Measurements from ENCODE around the gene SLC9C1. TPM values are rescaled to one million over a fixed set of nuclear protein-coding genes. Genes with fewer than 3 reads are reported as not detected.
"Not testable (repeated sequence)": the region's sequence is repeated elsewhere in the genome, so short reads cannot be mapped to it uniquely, and the experiment has no call there.

The SLC9C1 gene
- polyA plus RNA-seq, 2 donors: not detected

DNA sequence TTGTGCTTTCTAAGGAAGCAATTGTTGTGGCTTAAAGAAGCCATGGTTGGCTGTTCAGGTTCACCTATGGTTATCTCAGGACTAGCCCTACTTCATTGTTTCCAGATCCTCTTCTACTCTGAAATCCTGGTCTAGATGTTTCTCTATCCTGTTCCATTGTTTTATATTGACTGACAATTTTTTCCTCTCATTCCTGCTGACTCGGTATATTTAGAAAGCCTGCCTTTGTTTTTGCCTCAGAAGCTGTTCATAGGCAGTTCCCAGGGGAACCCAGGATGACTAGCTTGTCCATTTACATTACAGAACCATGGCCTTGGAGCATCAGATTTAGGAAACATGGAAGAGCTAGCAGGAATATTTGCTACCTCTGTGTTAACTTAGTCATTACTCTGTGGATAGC is 64.0 kb downstream of the SLC9C1 start:
- WGBS, 2 donors: 77 to 79% methylated on average over 1 of the region's 1 CpG
- Histone ChIP-seq H3K27me3 (ENCODE audit: control insufficient read depth in 1 of 2, insufficient read depth in 2 of 2, low read length in 2 of 2) (no peaks in the 10 kb centered on the region), H3K4me1 (ENCODE audit: control insufficient read depth in 2 of 2, insufficient read depth in 2 of 2, low read length in 1 of 2) (no peaks in the 10 kb centered on the region)

DNA sequence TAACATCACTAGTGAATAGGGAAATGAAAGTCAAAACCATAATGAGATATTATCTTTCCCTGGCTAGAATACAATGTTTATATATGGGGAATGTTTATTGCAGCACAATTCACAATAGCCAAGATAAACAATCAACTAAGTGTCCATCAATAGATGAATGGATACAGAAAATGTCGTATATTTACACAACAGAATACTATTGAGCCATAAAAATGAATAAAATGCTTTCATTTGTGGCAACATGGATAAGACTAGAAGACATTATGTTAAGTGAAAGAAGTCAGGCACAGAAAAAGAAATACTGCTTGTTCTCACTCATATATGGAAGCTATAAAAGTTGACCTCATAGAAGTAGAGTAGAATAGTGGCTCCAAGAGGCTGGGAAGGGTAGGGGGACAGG is 65.2 kb downstream of the SLC9C1 start:
- no peaks in the 10 kb centered on the region for H3K4me1 ChIP-seq (ENCODE audit: control insufficient read depth in 2 of 2, insufficient read depth in 2 of 2, low read length in 1 of 2)
- 73 to 75% methylated on average over 1 of the region's 1 CpG for WGBS, 2 donors
- no peak overlapping the region for H3K4me3 ChIP-seq (ENCODE audit: low read depth in 1 of 2, low read length in 2 of 2)
- no peaks in the 10 kb centered on the region for H3K27me3 ChIP-seq (ENCODE audit: control insufficient read depth in 1 of 2, insufficient read depth in 2 of 2, low read length in 2 of 2)
- peaks cover 0 to 3% of the 10 kb centered on the region in 2 donors for H3K9me3 ChIP-seq (ENCODE audit: control insufficient read depth in 2 of 2, insufficient read depth in 1 of 2, low read depth in 1 of 2, low read length in 1 of 2)
- H3K36me3 ChIP-seq (ENCODE audit: control insufficient read depth in 2 of 2, insufficient read depth in 2 of 2, low read length in 1 of 2): no peaks in the 10 kb centered on the region
- no peak overlapping the region for H3K27ac ChIP-seq (ENCODE audit: low read depth in 2 of 2, low read length in 1 of 2)

More for the DNA sequence above, 64.0 kb downstream of the SLC9C1 start:
- Histone ChIP-seq H3K4me3 (ENCODE audit: low read depth in 1 of 2, low read length in 2 of 2) (no peak overlapping the region), H3K36me3 (ENCODE audit: control insufficient read depth in 2 of 2, insufficient read depth in 2 of 2, low read length in 1 of 2) (no peaks in the 10 kb centered on the region), H3K9me3 (ENCODE audit: control insufficient read depth in 2 of 2, insufficient read depth in 1 of 2, low read depth in 1 of 2, low read length in 1 of 2) (no peaks in the 10 kb centered on the region), H3K27ac (ENCODE audit: low read depth in 2 of 2, low read length in 1 of 2) (no peak overlapping the region)

DNA sequence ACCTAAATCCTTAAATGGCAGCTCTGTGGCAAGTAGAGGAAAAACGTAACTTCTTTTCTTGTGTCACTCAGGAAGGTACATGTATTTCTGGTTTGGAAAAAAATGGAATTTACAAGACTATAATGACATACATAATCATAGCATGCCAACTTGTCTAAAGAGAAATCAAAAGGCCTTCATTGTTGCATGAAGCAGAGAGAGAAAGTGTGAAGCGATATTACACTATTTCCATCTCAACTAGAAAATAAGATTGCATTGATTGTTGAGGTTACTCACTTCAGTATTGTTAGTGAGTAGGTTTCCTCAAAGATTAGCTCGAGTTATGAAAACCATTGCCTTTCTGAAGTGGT is 93.7 kb downstream of the SLC9C1 start:
- no peaks in the 10 kb centered on the region for H3K27me3 ChIP-seq (ENCODE audit: control insufficient read depth in 1 of 2, insufficient read depth in 2 of 2, low read length in 2 of 2)
- H3K9me3 ChIP-seq (ENCODE audit: control insufficient read depth in 2 of 2, insufficient read depth in 1 of 2, low read depth in 1 of 2, low read length in 1 of 2): no peaks in the 10 kb centered on the region
- H3K4me3 ChIP-seq (ENCODE audit: low read depth in 1 of 2, low read length in 2 of 2): no peak overlapping the region
- no peak overlapping the region for H3K27ac ChIP-seq (ENCODE audit: low read depth in 2 of 2, low read length in 1 of 2)
- WGBS, 2 donors: 85 to 86% methylated on average over 3 of the region's 3 CpGs
- no peaks in the 10 kb centered on the region for H3K4me1 ChIP-seq (ENCODE audit: control insufficient read depth in 2 of 2, insufficient read depth in 2 of 2, low read length in 1 of 2)
- H3K36me3 ChIP-seq (ENCODE audit: control insufficient read depth in 2 of 2, insufficient read depth in 2 of 2, low read length in 1 of 2): no peaks in the 10 kb centered on the region

DNA sequence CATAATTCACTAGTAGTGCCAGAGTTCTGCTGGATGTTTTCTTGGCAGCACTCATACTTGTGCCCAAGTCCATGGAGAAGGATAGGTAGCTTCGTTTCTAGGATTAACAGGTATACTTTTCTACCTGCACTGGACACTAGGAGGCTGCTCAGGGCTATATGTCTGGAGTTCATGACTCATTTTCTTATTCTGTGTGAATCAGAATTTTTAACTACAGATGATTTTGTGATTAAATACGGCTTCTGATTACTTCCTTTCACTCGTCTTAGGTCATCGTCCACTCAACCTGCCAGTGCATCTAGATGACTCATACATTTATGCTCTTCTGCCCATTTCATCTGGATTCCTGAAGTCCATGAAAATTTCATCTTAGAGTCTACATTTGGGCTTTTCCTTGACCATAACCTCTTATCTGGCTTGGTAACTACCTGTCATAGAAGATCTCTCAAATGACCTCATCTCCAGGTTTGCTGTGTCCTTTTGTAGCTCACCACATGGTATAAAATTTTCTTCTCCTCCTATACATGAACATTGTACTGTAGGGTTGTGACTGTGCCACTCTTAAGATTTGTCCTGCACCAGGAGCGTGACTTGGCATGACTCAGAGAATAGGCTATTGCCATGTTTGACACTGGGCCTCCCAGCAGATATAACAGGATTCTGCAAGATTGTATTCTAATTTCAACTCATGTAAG is 94.2 kb downstream of the SLC9C1 start:
- H3K27me3 ChIP-seq (ENCODE audit: control insufficient read depth in 1 of 2, insufficient read depth in 2 of 2, low read length in 2 of 2): no peaks in the 10 kb centered on the region
- no peak overlapping the region for H3K27ac ChIP-seq (ENCODE audit: low read depth in 2 of 2, low read length in 1 of 2)
- no peaks in the 10 kb centered on the region for H3K36me3 ChIP-seq (ENCODE audit: control insufficient read depth in 2 of 2, insufficient read depth in 2 of 2, low read length in 1 of 2)
- 76 to 84% methylated on average over 5 of the region's 5 CpGs for WGBS, 2 donors
- no peaks in the 10 kb centered on the region for H3K9me3 ChIP-seq (ENCODE audit: control insufficient read depth in 2 of 2, insufficient read depth in 1 of 2, low read depth in 1 of 2, low read length in 1 of 2)
- H3K4me3 ChIP-seq (ENCODE audit: low read depth in 1 of 2, low read length in 2 of 2): no peak overlapping the region
- no peaks in the 10 kb centered on the region for H3K4me1 ChIP-seq (ENCODE audit: control insufficient read depth in 2 of 2, insufficient read depth in 2 of 2, low read length in 1 of 2)

DNA sequence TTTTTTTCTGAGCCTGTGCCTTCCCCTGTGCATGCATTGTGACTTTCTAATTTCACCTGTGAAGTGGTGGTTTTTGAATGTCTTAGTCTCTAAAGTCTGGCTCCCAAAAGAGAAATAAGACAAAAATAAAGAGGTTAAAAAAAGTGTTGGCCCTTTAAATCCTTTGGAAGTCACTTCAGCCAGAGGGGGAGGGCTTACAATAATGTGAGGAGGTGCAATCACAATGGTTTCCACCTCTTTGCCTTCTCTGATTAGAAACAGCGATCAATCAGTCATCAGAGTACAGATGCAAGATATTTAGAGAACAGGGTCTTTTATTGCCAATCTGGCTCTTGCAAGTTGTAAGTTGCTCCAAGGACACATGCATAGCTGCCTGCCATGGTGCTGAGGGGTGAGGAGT is 96.9 kb downstream of the SLC9C1 start:
- H3K27ac ChIP-seq (ENCODE audit: low read depth in 2 of 2, low read length in 1 of 2): no peak overlapping the region
- peaks cover 0 to 7% of the 10 kb centered on the region in 2 donors for H3K9me3 ChIP-seq (ENCODE audit: control insufficient read depth in 2 of 2, insufficient read depth in 1 of 2, low read depth in 1 of 2, low read length in 1 of 2)
- no peak overlapping the region for H3K4me3 ChIP-seq (ENCODE audit: low read depth in 1 of 2, low read length in 2 of 2)
- 69 to 79% methylated on average over 1 of the region's 1 CpG for WGBS, 2 donors
- H3K4me1 ChIP-seq (ENCODE audit: control insufficient read depth in 2 of 2, insufficient read depth in 2 of 2, low read length in 1 of 2): no peaks in the 10 kb centered on the region
- H3K27me3 ChIP-seq (ENCODE audit: control insufficient read depth in 1 of 2, insufficient read depth in 2 of 2, low read length in 2 of 2): no peaks in the 10 kb centered on the region
- no peaks in the 10 kb centered on the region for H3K36me3 ChIP-seq (ENCODE audit: control insufficient read depth in 2 of 2, insufficient read depth in 2 of 2, low read length in 1 of 2)

DNA sequence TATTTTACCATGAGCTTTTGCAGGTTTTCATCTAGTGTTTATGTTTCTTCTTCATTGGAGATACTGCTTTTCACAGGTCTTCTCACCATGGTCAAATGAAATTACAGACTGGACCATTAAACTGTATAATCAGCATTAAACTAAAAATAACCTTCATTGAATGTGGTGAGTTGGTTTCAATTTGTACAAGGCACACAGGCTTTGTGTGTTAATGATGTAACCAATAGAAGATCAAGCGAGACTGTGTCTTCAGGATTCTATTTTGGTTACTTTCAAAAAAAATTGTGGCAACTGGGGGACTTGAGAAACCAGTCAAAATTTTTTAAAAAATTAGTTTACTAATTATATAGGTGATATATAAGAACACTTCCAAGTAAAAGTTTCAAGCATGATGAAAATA is 106.7 kb downstream of the SLC9C1 start:
- Histone ChIP-seq H3K9me3 (ENCODE audit: control insufficient read depth in 2 of 2, insufficient read depth in 1 of 2, low read depth in 1 of 2, low read length in 1 of 2) (no peaks in the 10 kb centered on the region), H3K4me3 (ENCODE audit: low read depth in 1 of 2, low read length in 2 of 2) (no peak overlapping the region), H3K27me3 (ENCODE audit: control insufficient read depth in 1 of 2, insufficient read depth in 2 of 2, low read length in 2 of 2) (no peaks in the 10 kb centered on the region), H3K27ac (ENCODE audit: low read depth in 2 of 2, low read length in 1 of 2) (no peak overlapping the region), H3K4me1 (ENCODE audit: control insufficient read depth in 2 of 2, insufficient read depth in 2 of 2, low read length in 1 of 2) (no peaks in the 10 kb centered on the region), H3K36me3 (ENCODE audit: control insufficient read depth in 2 of 2, insufficient read depth in 2 of 2, low read length in 1 of 2) (no peaks in the 10 kb centered on the region)
- 76 to 88% methylated on average over 1 of the region's 1 CpG for WGBS, 2 donors

DNA sequence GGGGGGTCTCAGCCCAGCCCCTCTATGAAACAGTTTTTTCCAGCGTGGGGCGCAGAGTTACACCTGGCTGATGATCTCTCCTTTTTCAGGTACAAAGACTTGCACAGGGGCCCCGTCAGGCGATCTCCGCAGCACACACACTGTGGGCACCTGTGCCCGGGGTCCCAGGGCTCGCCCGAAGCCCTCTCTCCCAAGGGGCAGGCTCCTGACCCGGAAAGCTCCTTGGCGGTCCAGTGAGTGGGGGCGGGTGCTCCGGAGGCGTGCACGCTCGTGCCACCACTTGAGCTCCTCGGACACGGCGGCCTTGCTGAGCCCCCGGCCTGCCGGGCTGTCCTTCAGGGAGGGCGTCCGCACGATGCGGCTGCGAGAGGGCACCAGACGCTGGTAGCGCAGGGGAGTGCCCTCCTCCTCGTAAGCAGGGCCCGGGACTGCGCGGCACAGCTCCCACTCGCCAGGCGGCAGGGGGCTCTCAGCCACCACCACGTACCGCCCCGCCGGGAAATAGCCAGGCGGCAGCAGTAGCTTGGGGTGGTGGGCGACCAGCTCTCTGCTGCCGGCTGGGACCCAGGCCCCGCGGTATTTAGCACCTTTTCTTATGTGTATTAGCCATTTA is 108.5 kb downstream of the SLC9C1 start:
- not testable (repeated sequence) for H3K4me3 ChIP-seq (ENCODE audit: low read depth in 1 of 2, low read length in 2 of 2); H3K27ac ChIP-seq (ENCODE audit: low read depth in 2 of 2, low read length in 1 of 2); H3K27me3 ChIP-seq (ENCODE audit: control insufficient read depth in 1 of 2, insufficient read depth in 2 of 2, low read length in 2 of 2); H3K4me1 ChIP-seq (ENCODE audit: control insufficient read depth in 2 of 2, insufficient read depth in 2 of 2, low read length in 1 of 2); H3K9me3 ChIP-seq (ENCODE audit: control insufficient read depth in 2 of 2, insufficient read depth in 1 of 2, low read depth in 1 of 2, low read length in 1 of 2); H3K36me3 ChIP-seq (ENCODE audit: control insufficient read depth in 2 of 2, insufficient read depth in 2 of 2, low read length in 1 of 2)
- WGBS, 2 donors: 21 to 24% methylated on average over 20 to 36 of the region's 42 CpGs

DNA sequence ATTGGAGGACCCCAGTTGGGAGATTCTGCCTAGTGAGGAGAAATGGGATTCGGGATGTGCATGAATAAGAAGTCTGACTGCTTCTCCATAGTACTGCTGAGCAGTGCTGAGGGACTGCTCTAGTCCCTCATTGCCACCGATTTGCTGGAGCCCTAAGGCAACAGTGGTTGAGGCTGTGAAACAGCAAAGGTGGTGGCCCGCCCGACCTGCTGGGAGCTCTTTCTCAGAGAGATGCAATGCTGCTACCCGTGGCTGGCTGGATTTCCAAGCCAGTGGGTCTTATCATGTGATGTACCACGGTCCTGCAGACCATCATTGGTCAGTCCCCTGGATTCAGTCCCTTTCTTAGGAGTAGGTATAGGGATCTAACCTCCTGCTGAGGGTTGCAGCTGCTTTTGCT is 118.4 kb downstream of the SLC9C1 start:
- 80 to 86% methylated on average over 6 of the region's 6 CpGs for WGBS, 2 donors
- Histone ChIP-seq H3K36me3 (ENCODE audit: control insufficient read depth in 2 of 2, insufficient read depth in 2 of 2, low read length in 1 of 2) (no peaks in the 10 kb centered on the region), H3K9me3 (ENCODE audit: control insufficient read depth in 2 of 2, insufficient read depth in 1 of 2, low read depth in 1 of 2, low read length in 1 of 2) (no peaks in the 10 kb centered on the region), H3K4me3 (ENCODE audit: low read depth in 1 of 2, low read length in 2 of 2) (no peak overlapping the region), H3K27ac (ENCODE audit: low read depth in 2 of 2, low read length in 1 of 2) (no peak overlapping the region), H3K27me3 (ENCODE audit: control insufficient read depth in 1 of 2, insufficient read depth in 2 of 2, low read length in 2 of 2) (no peaks in the 10 kb centered on the region), H3K4me1 (ENCODE audit: control insufficient read depth in 2 of 2, insufficient read depth in 2 of 2, low read length in 1 of 2) (no peaks in the 10 kb centered on the region)

DNA sequence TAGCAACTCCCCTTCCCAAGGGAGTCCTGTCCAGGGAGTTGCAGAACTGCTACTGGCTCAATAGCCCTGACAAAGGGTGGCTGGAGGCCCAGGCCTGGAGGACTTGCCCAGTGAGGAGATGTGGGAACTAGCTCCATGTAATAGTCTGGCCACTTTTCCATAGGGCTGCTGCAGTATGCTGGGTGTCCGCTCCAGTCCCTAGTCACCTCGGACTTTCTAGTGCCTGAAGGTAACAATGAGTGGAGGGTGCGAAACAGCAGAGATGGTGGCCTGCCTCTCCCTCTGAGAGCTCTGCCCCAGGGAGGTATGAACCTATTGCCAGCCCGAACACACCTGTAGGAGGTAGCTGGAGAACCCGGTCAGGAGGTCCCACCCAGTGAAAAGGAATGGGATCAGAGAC is 119.0 kb downstream of the SLC9C1 start:
- no peaks in the 10 kb centered on the region for H3K27me3 ChIP-seq (ENCODE audit: control insufficient read depth in 1 of 2, insufficient read depth in 2 of 2, low read length in 2 of 2)
- H3K4me3 ChIP-seq (ENCODE audit: low read depth in 1 of 2, low read length in 2 of 2): no peak overlapping the region
- H3K4me1 ChIP-seq (ENCODE audit: control insufficient read depth in 2 of 2, insufficient read depth in 2 of 2, low read length in 1 of 2): no peaks in the 10 kb centered on the region
- H3K9me3 ChIP-seq (ENCODE audit: control insufficient read depth in 2 of 2, insufficient read depth in 1 of 2, low read depth in 1 of 2, low read length in 1 of 2): no peaks in the 10 kb centered on the region
- no peak overlapping the region for H3K27ac ChIP-seq (ENCODE audit: low read depth in 2 of 2, low read length in 1 of 2)
- WGBS, 2 donors: 93 to 99% methylated on average over 5 of the region's 5 CpGs
- no peaks in the 10 kb centered on the region for H3K36me3 ChIP-seq (ENCODE audit: control insufficient read depth in 2 of 2, insufficient read depth in 2 of 2, low read length in 1 of 2)

DNA sequence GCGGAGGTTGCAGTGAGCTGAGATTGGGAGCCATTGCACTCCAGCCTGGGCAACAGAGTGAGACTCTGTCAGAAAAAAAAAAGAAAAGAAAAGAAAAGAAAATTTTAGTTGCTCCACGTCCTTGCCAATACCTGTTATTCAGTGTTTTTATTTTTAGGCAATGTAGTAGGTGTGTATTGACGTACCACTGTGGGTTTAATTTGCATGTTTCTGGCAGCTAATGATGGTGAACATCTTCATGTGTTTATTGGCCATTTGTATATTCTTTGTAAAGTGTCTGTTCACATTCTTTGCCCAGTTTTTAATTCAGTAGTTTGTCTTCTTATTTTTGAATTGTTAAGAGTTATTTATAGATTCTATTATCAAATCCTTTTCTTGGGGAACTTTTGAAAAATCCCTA is 122.9 kb downstream of the SLC9C1 start:
- no peak overlapping the region for H3K4me3 ChIP-seq (ENCODE audit: low read depth in 1 of 2, low read length in 2 of 2)
- H3K4me1 ChIP-seq (ENCODE audit: control insufficient read depth in 2 of 2, insufficient read depth in 2 of 2, low read length in 1 of 2): no peaks in the 10 kb centered on the region
- no peaks in the 10 kb centered on the region for H3K27me3 ChIP-seq (ENCODE audit: control insufficient read depth in 1 of 2, insufficient read depth in 2 of 2, low read length in 2 of 2)
- H3K27ac ChIP-seq (ENCODE audit: low read depth in 2 of 2, low read length in 1 of 2): no peak overlapping the region
- H3K9me3 ChIP-seq (ENCODE audit: control insufficient read depth in 2 of 2, insufficient read depth in 1 of 2, low read depth in 1 of 2, low read length in 1 of 2): no peaks in the 10 kb centered on the region
- H3K36me3 ChIP-seq (ENCODE audit: control insufficient read depth in 2 of 2, insufficient read depth in 2 of 2, low read length in 1 of 2): no peaks in the 10 kb centered on the region
- 84 to 88% methylated on average over 3 of the region's 3 CpGs for WGBS, 2 donors
